Nephron progenitor cell (in vitro differentiated cells): ENCODE measurements around the gene CLDN4.

Experiments used
- DNase-seq: peaks from one replicate; pipeline ENCODE4 v3.0.0; 2021
- H3K27ac Mint-ChIP-seq: 2 replicates; pipeline ENCODE4 v1.8.0; 2021; ENCODE audit warnings: mild to moderate bottlenecking, moderate library complexity, mixed read lengths
- H3K27me3 Mint-ChIP-seq: 2 replicates; pipeline ENCODE4 v1.8.0; 2021; ENCODE audit warnings: mild to moderate bottlenecking, low read depth, mixed read lengths; ENCODE audit not compliant: poor library complexity
- H3K36me3 Mint-ChIP-seq: 2 replicates; pipeline ENCODE4 v1.8.0; 2021; ENCODE audit warnings: low read depth, mixed read lengths
- H3K4me1 Mint-ChIP-seq: 2 replicates; pipeline ENCODE4 v1.8.0; 2021; ENCODE audit warnings: mixed read lengths
- H3K4me3 Mint-ChIP-seq: 2 replicates; pipeline ENCODE4 v1.8.0; 2021; ENCODE audit warnings: mild to moderate bottlenecking, moderate library complexity, mixed read lengths
- H3K9me3 Mint-ChIP-seq: 2 replicates; pipeline ENCODE4 v1.8.0; 2021; ENCODE audit warnings: mild to moderate bottlenecking, moderate library complexity, mixed read lengths
- CTCF ChIP-seq: fragments of 200-600 bp; sonication (generic); IDR thresholded peaks from 2 replicates; pipeline ENCODE4 v1.5.0; 2021; ENCODE audit warnings: antibody characterized with exemption

The CLDN4 gene

GRCh38 chr7:73881352-73882046 lies 50.7 kb downstream of the CLDN4 start:
- TF ChIP-seq CTCF: no peak
- no peak overlapping the region for H3K4me3 Mint-ChIP-seq
- H3K36me3 Mint-ChIP-seq: no peaks in the 10 kb centered on the region
- DNase-seq: no peak
- H3K4me1 Mint-ChIP-seq: peaks cover 28% of the 10 kb centered on the region
- H3K27me3 Mint-ChIP-seq: peaks cover 38% of the 10 kb centered on the region
- H3K9me3 Mint-ChIP-seq: no peaks in the 10 kb centered on the region
- no peak overlapping the region for H3K27ac Mint-ChIP-seq

- Mint-ChIP-seq H3K9me3 (no peaks in the 10 kb centered on the region), H3K27ac (no peak overlapping the region), H3K36me3 (no peaks in the 10 kb centered on the region), H3K4me3 (no peak overlapping the region), H3K4me1 (peaks cover 34% of the 10 kb centered on the region), H3K27me3 (peaks cover 41% of the 10 kb centered on the region)
- DNase-seq: no peak
- TF ChIP-seq CTCF: no peak
Measured at GRCh38 chr7:73882047-73882402, 51.2 kb downstream of the CLDN4 start.
